Natural killer cell (primary cell): Measurements from ENCODE around the gene ADPRM. TPM values are rescaled to one million over a fixed set of nuclear protein-coding genes. Genes with fewer than 3 reads are reported as not detected.
A peak's percentile ranks its signal among the peaks of the same experiment; 100 is the strongest.
"Not testable (repeated sequence)": the region's sequence is repeated elsewhere in the genome, so short reads cannot be mapped to it uniquely, and the experiment has no call there.

ENCODE experiments used
- ATAC-seq, 3 donors: fragments of 150-1000 bp in 2 of 3; fragments of 200-7000 bp in 1 of 3; cut with Tn5 transposase; 1 replicate in 1 of 3; 2 replicates in 2 of 3; pipeline ENCODE4 v1.10.0; 2021; ENCODE audit warnings: mild to moderate bottlenecking in 2 of 3, moderate library complexity in 2 of 3
- DNase-seq, 2 donors: peaks; one replicate each; pipeline versions ENCODE4 v3.0.0 to v3.0.0-alpha.2; 2013 to 2021; ENCODE audit warnings: mixed read lengths in 1 of 2
- H3K27ac ChIP-seq: one replicate; pipeline ENCODE4 v1.5.1; 2013; ENCODE audit warnings: mild to moderate bottlenecking, low read length
- H3K27me3 ChIP-seq: one replicate; pipeline ENCODE4 v1.6.1; 2013; ENCODE audit warnings: low read length; ENCODE audit not compliant: control insufficient read depth, insufficient read depth
- H3K36me3 ChIP-seq: one replicate; pipeline ENCODE4 v1.6.1; 2013; ENCODE audit warnings: low read length; ENCODE audit not compliant: control insufficient read depth, insufficient read depth
- H3K4me1 ChIP-seq: one replicate; pipeline ENCODE4 v1.6.1; 2013; ENCODE audit warnings: low read length; ENCODE audit not compliant: control insufficient read depth, insufficient read depth
- H3K4me3 ChIP-seq: one replicate; pipeline ENCODE4 v1.5.1; 2013; ENCODE audit warnings: low read length
- H3K9me3 ChIP-seq: one replicate; pipeline ENCODE4 v1.6.1; 2013; ENCODE audit warnings: low read length; ENCODE audit not compliant: control insufficient read depth, insufficient read depth
- H3K27ac Mint-ChIP-seq, 2 donors: one replicate each; pipeline ENCODE4 v1.8.0; 2022; ENCODE audit warnings: mild to moderate bottlenecking in 2 of 2, mixed read lengths in 2 of 2, moderate library complexity in 1 of 2
- H3K27me3 Mint-ChIP-seq, 2 donors: one replicate each; pipeline ENCODE4 v1.8.0; 2022; ENCODE audit warnings: low read depth in 2 of 2, mixed read lengths in 2 of 2
- H3K36me3 Mint-ChIP-seq: one replicate; pipeline ENCODE4 v1.8.0; 2022; ENCODE audit warnings: mixed read lengths
- H3K4me1 Mint-ChIP-seq, 2 donors: one replicate each; pipeline ENCODE4 v1.8.0; 2022; ENCODE audit warnings: mixed read lengths in 2 of 2
- H3K4me3 Mint-ChIP-seq: one replicate; pipeline ENCODE4 v1.8.0; 2022; ENCODE audit warnings: mild to moderate bottlenecking, moderate library complexity, mixed read lengths
- H3K9me3 Mint-ChIP-seq, 2 donors: one replicate each; pipeline ENCODE4 v1.8.0; 2022; ENCODE audit warnings: mixed read lengths in 2 of 2
- WGBS: methylation state at CpG from one replicate; pipeline ENCODE4 v1.1.7; 2013; ENCODE audit warnings: missing lambda C conversion rate; ENCODE audit not compliant: insufficient coverage; 5-methylcytosine and 5-hydroxymethylcytosine counted together
- intact Hi-C: fragments of 100-400 bp; cut with micrococcal nuclease; formaldehyde crosslinking; loops from one replicate; pipeline ENCODE4 v1.14.2; 2022
- total RNA-seq, 4 donors: library from RNA; stranded (reverse); fragments of 120-200 nt in 1 of 4; gene quantifications; one replicate each; pipeline versions ENCODE4 v1.2.3 to v1.2.4, GENCODE V29; 2013 to 2022
- TF ChIP-seq, protein P1 (sequence below): fragments of 200-600 bp; IDR thresholded peaks from one replicate; pipeline ENCODE4 v1.8.0; 2022; ENCODE audit warnings: antibody characterized with exemption

ADPRM gene
- total RNA-seq, 3 donors from 2014 or later (not counting 1 experiment from before 2014, with no cell fraction given) = 9.5 to 10.7 (median 9.5) TPM

DNA sequence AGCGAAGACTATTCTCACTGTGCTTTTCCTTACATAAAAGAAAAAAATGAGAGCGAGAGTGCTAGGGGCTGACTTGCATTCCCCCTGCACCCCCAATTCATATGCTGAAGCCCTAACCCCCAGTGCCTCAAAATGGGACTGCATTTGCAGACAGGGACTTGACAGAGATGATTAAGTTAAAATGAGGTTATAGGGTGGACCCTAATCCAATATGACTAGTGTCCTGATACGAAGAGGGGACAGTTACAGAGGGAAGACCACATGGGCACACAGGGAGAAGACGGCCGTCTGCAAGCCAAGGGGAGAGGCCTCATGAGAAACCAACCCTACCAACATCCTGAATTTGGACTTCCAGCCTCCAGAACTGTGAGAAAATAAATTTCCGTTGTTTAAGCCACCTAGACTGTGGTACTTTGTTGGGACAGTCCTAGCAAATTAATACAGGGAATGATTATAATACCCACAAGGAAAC is 34.0 kb downstream of the ADPRM start:
- H3K4me3 Mint-ChIP-seq = peak overlapping the region; percentile 96

DNA sequence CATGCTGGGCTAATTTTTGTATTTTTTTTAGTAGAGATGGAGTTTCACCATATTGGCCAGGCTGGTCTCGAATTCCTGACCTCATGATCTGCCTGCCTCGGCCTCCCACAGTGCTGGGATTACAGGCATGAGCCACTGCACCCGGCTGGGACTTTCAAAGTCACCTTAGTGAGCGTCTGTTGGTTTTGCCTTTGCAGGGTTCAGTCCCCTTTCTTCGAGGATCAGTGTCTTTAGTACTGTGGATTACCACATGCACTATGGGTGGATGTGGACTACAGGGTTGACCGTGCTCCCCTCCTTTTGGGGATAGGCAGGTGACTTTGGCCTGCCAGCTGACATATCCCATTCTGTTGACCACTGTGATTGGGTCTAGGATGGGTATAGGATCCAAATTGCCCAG is 34.7 kb downstream of the ADPRM start:
- H3K36me3 Mint-ChIP-seq, H3K27me3 Mint-ChIP-seq, DNase-seq, H3K9me3 ChIP-seq, H3K27me3 ChIP-seq, H3K4me3 Mint-ChIP-seq, H3K9me3 Mint-ChIP-seq, intact Hi-C loops, H3K36me3 ChIP-seq, H3K4me1 ChIP-seq, H3K27ac ChIP-seq, H3K27ac Mint-ChIP-seq, ATAC-seq, H3K4me3 ChIP-seq: not testable (repeated sequence)
- H3K4me1 Mint-ChIP-seq = peaks cover 15 to 22% of the 10 kb centered on the region in 2 donors
- WGBS = 78% methylated on average over 6 of the region's 6 CpGs

More for the DNA sequence above, 34.0 kb downstream of the ADPRM start:
- Mint-ChIP-seq H3K27me3 (no peaks in the 10 kb centered on the region), H3K36me3 (no peaks in the 10 kb centered on the region), H3K9me3 (no peaks in the 10 kb centered on the region), H3K27ac (peak overlapping the region in 1 of 2 donors; percentile 84), H3K4me1 (peaks cover 14 to 19% of the 10 kb centered on the region in 2 donors)
- Histone ChIP-seq H3K4me1 (peaks cover 9% of the 10 kb centered on the region), H3K36me3 (no peaks in the 10 kb centered on the region), H3K27me3 (no peaks in the 10 kb centered on the region), H3K27ac (no peak overlapping the region), H3K9me3 (no peaks in the 10 kb centered on the region), H3K4me3 (no peak overlapping the region)
- TF ChIP-seq, protein P1, sequence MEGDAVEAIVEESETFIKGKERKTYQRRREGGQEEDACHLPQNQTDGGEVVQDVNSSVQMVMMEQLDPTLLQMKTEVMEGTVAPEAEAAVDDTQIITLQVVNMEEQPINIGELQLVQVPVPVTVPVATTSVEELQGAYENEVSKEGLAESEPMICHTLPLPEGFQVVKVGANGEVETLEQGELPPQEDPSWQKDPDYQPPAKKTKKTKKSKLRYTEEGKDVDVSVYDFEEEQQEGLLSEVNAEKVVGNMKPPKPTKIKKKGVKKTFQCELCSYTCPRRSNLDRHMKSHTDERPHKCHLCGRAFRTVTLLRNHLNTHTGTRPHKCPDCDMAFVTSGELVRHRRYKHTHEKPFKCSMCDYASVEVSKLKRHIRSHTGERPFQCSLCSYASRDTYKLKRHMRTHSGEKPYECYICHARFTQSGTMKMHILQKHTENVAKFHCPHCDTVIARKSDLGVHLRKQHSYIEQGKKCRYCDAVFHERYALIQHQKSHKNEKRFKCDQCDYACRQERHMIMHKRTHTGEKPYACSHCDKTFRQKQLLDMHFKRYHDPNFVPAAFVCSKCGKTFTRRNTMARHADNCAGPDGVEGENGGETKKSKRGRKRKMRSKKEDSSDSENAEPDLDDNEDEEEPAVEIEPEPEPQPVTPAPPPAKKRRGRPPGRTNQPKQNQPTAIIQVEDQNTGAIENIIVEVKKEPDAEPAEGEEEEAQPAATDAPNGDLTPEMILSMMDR = no peak
- WGBS = 99% methylated on average over 5 of the region's 6 CpGs
- ATAC-seq = no peak
- intact Hi-C loops = no loop called here
- DNase-seq = no peak

DNA sequence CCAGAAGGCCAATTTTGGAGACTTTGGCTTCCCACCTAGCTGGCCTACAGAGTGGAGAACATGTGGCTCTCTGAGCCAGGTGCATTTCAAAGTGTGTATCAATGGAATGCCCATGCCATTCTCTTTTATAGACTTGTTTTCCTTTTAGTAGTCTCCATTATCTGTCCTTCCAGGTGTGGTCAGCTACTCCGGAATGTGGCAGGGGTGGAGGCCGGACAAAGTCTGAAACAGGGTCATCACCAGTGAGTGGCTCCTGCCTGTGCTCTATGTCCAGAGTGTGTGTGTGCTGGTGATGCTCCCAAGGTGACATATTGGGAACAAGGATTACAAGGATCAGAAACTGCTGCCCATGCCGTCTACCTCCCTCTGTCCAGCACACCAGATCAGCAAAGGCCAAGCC is 36.3 kb downstream of the ADPRM start:
- Histone ChIP-seq H3K9me3 (no peaks in the 10 kb centered on the region), H3K4me1 (peaks cover 9% of the 10 kb centered on the region), H3K4me3 (no peak overlapping the region), H3K27ac (no peak overlapping the region), H3K27me3 (no peaks in the 10 kb centered on the region), H3K36me3 (no peaks in the 10 kb centered on the region)
- WGBS = 85% methylated on average over 2 of the region's 3 CpGs
- H3K4me1 Mint-ChIP-seq = peaks cover 18 to 25% of the 10 kb centered on the region in 2 donors
- H3K9me3 Mint-ChIP-seq = no peaks in the 10 kb centered on the region
- no peak for ATAC-seq
- H3K27ac Mint-ChIP-seq = no peak overlapping the region
- no peaks in the 10 kb centered on the region for H3K27me3 Mint-ChIP-seq
- DNase-seq = no peak
- TF ChIP-seq, protein P1 = no peak
- H3K36me3 Mint-ChIP-seq = no peaks in the 10 kb centered on the region
- H3K4me3 Mint-ChIP-seq = no peak overlapping the region
- intact Hi-C loops = no loop called here

DNA sequence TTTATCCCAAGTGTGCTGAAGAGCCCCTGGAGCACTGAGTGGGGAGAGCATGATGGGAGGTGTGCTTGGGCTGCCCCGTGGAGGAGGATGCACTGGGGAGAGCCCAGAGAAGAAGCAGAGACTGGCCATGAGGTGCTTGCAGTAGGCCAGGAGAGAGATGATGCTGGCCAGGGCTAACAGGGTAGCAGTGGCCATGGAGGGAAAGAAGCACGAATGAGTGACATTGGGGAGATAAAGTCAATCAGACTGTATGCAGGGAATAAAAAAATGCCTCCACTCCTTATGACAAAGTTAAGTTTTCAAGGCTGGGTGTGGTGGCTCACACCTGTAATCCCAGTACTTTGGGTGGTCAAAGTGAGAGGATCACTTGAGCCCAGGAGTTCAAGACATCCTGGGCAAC is 37.9 kb downstream of the ADPRM start:
- intact Hi-C loops = no loop called here
- no peaks in the 10 kb centered on the region for H3K36me3 Mint-ChIP-seq
- no peak overlapping the region for H3K4me3 ChIP-seq
- DNase-seq (no peak), ATAC-seq (no peak)
- no peaks in the 10 kb centered on the region for H3K36me3 ChIP-seq
- H3K27me3 Mint-ChIP-seq = peaks cover 0 to 4% of the 10 kb centered on the region in 2 donors
- TF ChIP-seq, protein P1 = no peak
- H3K4me3 Mint-ChIP-seq = no peak overlapping the region
- no peaks in the 10 kb centered on the region for H3K9me3 Mint-ChIP-seq
- peaks cover 14 to 15% of the 10 kb centered on the region in 2 donors for H3K4me1 Mint-ChIP-seq
- H3K27ac ChIP-seq = no peak overlapping the region
- H3K27me3 ChIP-seq = no peaks in the 10 kb centered on the region
- no peak overlapping the region for H3K27ac Mint-ChIP-seq
- no peaks in the 10 kb centered on the region for H3K9me3 ChIP-seq
- 71% methylated on average over 2 of the region's 2 CpGs for WGBS
- peaks cover 2% of the 10 kb centered on the region for H3K4me1 ChIP-seq
